GM19372 (cell line): ENCODE results near the gene METTL21C.

Experiments used
- ATAC-seq: cut with Tn5 transposase; IDR thresholded peaks from one replicate; pipeline ENCODE4 v1.9.1; 2021; ENCODE audit warnings: mild to moderate bottlenecking, low read depth, moderate library complexity; ENCODE audit not compliant: unreplicated experiment

Gene METTL21C

DNA sequence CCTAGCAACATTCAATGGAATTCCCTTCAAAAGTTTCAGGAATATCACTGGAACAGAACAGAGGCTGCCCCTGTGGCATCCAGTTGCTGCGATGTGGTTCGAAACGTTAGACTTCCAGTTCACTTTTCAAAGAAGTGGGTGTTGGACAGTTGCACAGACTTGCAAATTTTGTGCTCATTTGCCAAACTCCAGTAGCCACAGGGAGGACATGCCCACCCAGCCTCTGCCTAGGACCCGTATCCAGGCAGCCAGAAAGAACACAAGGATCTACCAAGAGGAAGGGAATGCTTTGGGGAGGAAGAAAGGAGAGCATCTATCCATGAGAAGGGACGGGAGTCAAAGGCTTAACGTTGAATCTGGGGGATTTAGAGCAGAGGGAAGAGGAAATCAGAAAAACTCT, at the start of gene METTL21C:
METTL21C (minus strand) TSS at position 108 of the 400 bp plus-strand sequence. CDS start 546 bp downstream, outside the sequence.
- ATAC-seq: no peak

GRCh38 chr13:102742506-102742905, 47.7 kb upstream of the METTL21C start:
- ATAC-seq: no peak

DNA sequence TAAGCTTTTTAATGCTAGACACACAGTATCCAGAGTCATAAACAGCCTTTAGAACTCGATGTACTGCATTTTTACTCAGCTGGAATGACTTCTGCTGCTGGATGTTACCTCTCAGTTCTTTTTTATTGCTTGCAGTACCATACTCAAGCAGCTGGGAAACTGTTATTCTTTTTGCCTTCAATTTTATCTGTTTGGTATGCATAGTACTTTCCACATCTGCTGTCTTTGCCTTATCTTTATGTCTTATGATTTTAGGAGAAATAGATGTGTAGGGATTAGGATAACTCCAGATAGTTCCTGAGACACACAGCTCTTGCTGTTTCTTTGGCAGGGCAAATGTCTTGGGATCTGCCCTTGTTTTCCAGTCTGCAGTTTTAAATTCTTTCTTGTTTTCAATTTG, 47.3 kb upstream of the METTL21C start:
- ATAC-seq: no peak

DNA sequence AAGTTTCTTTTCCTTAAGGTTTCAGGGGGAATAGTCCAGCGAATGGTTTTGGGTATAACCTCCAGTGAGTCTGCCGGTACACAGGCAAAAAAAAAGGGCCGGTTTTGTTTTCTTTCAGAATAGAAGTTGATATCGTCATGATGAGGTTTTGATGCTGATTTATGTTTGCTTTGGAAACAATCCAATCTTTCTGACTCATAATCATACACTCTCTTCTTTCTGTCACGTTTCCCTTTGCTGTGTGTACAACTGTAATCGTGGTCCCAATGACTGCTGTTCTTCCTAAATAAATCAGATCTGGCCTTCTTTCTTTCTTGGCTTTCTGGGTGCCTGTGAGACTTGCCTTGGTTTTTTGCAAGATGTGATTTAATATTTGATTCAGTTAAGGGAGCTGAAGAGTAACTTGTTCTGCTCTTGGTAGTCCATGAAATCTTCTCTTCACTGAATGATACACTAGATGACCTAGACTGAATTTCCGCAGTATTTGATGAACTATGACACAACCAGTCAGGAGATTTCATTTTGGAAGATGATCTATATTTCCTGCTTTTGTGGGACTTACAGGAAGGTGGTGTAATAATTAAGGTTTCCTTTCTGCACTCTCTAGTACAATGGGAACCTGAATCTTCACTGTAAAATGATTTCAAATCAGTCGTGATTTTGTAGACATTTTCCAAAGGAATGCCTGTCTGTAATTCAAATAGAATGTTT, 34.9 kb upstream of the METTL21C start:
- no peak for ATAC-seq

- ATAC-seq: no peak
These were observed 31.6 kb upstream of the METTL21C start for GRCh38 chr13:102726430-102726829.

DNA sequence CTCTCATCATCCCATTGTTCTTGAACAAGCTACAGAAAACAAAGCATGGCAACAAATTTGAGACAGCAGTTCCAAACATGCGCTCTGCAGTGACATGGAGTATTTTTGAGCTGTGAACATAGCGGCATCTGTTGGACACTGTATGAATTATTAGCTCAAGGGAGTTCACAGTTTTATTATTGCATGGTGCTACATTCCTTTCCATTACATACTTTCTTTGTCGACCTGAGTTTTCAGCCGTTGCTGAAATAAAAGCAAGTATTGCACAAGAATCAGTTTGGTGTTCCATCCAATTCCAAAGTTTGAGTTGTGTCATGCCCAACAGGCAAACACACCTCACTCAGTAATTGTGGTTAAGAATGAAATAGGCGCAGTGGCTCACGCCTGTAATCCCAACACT, 30.1 kb upstream of the METTL21C start:
- no peak for ATAC-seq

- no peak for ATAC-seq
These were observed 27.0 kb upstream of the METTL21C start for GRCh38 chr13:102721800-102722231.

DNA sequence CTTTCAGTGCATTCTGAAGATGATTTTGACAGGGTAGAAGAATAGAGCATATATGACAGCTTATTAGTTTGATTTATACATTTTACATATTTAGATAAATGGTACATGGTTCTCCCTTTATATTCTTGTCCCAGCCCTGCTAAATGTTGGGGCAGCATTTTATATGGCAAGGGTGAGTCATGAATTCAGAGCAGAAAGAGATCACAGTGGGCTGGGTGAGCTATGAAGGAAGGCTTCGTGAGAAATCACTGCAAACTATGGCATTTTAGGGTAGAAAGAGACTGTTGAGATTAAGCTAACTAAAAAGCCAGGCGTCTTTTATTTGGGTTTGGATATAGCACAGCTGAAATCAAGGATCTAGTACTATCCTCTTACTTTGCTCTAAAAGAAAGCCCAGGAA, 23.9 kb upstream of the METTL21C start:
- no peak for ATAC-seq

GRCh38 chr13:102715447-102715846, 20.6 kb upstream of the METTL21C start:
- no peak for ATAC-seq

DNA sequence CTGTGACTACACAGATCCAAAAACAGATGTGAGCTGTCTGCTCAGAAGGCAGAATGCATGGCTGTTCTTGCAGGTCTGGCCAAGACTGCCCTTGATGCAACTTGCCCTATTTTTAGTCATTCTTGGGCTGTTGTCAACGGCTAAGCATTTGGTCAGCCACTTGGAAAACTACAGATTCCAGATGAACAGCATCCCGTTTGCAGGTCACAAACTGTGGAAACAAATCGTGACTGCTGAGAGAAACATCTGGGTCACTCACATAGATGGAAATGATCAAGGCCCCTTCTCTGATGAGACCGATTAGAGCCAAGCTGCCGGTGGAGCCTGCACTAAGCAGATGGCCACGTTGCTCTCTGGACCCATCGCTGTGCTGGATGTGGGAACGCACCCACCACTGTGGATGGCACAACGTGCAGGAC, 15.4 kb upstream of the METTL21C start:
- ATAC-seq: no peak

GRCh38 chr13:102709536-102709935, 14.7 kb upstream of the METTL21C start:
- no peak for ATAC-seq

GRCh38 chr13:102708991-102709390, 14.1 kb upstream of the METTL21C start:
- no peak for ATAC-seq

DNA sequence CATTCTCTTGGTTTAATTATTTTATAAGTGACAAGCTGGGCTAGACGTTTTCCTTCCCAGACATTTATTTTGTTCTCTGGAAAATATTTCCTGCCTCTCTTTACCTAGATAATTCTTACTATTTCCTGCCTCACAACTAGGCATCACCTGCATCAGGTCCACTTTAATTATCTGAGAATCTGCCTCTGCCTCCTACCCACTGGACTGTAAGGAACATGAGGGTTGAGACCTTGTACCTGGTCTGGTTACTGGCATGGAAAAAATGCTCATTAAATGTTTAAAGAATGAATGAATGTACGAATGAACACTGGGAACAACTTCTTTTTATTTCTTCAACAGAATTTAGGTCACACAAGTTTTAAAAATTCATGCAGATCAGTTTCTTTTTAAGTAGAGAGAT, 13.4 kb upstream of the METTL21C start:
- ATAC-seq: no peak

GRCh38 chr13:102707467-102707866, 12.6 kb upstream of the METTL21C start:
- ATAC-seq: no peak

DNA sequence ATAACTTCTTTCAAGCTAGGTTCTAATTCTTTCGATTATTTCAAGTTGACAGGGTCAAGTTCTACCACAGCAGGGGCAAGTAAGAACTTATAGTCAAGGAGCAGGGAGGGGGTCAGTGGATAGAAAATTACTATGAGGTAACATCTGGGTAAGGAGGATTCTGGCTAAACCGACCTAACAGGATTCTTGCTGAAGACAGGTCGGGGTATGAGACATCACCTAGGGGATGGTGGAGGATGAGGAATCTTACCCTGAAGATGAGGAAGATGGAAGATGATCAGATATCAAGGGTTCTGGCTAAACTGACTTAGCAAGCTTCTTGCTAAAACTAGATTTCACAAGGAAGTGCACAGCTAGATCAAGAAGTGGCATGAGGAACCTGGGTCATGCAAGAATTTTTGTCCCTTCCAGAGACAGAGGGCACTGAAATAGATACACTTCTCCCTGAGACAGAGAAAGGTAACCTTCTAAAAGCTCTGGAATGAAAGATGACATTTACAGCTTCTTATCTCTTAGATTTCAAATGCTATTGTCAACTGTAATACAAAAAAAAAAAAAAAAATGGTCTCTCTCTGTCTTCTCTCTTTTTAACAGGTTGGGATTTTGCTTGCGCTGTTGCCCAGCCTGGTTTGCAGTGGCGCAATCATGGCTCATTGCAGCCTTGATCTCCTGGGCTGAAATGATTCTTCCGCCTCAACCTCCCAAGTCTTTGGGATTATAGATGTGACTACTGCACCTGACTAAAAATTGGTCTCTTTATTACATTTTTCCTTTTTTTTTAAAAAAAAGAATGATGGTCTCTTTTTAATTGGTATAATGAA, 9.6 kb upstream of the METTL21C start:
- no peak for ATAC-seq

GRCh38 chr13:102703726-102704035, 8.8 kb upstream of the METTL21C start:
- ATAC-seq: no peak

- no peak for ATAC-seq
These were observed 8.3 kb upstream of the METTL21C start for GRCh38 chr13:102702965-102703725.

- no peak for ATAC-seq
These were observed 6.5 kb upstream of the METTL21C start for GRCh38 chr13:102701331-102701730.

DNA sequence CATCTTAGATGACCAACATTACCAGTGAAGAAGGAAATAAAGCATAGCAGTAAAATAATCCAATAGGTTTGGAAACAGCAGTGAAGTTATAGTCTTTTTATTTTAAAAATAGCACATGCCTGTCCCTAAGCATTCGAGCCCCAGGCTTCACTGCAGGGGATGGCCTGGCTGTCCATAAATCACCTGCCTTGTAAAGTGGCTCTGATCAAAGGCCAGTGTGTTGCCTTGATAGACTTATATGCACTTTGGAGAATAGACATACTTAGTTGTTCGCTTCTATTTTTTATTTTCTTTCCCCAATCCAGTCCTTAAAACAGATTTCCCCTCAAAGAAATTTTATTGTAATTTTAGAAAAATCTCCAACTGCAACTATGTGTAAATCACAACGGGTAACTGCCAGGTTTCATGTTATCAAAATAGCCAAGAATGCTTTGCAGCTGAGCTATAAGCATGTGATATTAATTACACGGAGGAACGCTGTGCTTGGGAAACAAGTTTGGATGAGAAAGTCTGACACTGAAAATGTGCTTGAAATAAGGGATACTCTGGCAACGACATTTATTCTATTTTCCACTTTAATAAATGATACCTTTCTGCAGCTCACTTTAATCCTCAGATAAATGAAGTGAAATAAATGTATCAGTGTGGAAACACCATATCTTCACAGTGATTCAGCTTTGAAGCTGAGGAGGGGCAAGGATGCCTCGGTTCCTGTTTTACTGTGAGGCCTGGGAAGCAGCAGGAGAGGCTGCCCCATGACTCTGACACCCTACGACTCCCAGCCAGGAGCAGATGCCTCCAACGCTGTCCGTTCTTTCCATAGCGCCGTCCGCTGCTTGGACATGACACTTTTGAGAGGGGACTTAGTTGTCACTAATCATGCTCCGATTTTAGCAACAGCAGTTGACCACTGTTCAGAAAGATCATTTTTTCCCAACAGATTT, 5.5 kb upstream of the METTL21C start:
- ATAC-seq: no peak

DNA sequence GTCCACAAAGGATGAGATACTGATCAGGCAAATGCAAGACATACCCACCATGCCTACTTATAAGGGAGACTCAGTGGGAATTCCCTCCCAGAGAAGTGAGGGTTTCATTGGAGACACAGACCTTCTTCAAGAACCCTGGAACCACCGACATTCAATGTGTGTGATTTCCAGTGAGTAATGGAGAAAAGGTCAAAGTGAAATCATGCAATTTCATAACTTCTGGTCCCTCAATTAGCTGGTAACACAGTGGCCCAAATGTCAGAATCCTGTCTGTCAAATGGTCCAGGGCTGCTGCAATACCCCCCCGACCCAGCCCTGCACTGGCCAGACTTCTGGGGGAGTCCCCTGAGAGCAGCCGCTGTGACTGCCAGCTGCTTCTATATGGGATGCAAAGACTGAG, 4.7 kb upstream of the METTL21C start:
- ATAC-seq: no peak
